Measurements from ENCODE around the gene PDE4DIP. TPM values are rescaled to one million over a fixed set of nuclear protein-coding genes. Genes with fewer than 3 reads are reported as not detected.
A peak's percentile ranks its signal among the peaks of the same experiment; 100 is the strongest.
"Not testable (repeated sequence)": the region's sequence is repeated elsewhere in the genome, so short reads cannot be mapped to it uniquely, and the experiment has no call there.

Gene PDE4DIP
- total RNA-seq, 6 donors from 2014 or later: 106 to 163 (median 138) TPM

DNA sequence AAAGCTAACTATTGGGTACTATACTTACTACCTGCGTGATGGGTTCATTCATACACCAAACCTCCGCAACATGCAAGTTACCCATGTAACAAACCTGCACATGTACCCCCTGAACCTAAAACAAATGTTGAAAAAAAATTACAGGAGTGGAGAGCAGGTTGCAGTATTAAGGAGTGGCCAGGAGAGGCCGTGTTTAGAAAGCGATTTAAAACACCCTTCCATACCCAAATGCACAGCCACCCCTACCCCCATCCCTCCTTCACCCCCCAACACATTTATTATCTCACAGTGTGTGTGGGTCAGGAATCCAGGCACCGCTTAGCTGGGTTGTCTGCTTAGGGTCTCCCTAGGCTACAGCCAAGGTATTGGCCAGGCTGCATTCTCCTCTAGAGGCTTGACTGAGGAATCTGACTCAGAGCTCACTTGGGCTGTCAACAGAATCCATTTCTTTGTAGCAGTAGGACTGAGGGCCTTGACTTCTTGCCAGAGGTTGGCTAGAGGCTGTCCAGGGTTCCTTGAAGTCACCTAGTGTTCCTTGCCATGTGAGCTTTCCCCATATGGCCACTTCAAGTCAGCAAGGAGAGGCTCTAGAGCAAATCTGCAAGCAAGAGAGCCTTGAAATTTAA, 67.2 kb downstream of the PDE4DIP start:
- WGBS, 2 donors: no CpG with 5 or more reads among the region's 5 CpGs
- ATAC-seq (ENCODE audit: low FRiP score in 2 of 2): peak; percentile 44 to 93
- H3K9me3 ChIP-seq, H3K4me1 ChIP-seq, H3K36me3 ChIP-seq, H3K27me3 ChIP-seq, H3K27ac ChIP-seq, H3K4me3 ChIP-seq, DNase-seq: not testable (repeated sequence)

DNA sequence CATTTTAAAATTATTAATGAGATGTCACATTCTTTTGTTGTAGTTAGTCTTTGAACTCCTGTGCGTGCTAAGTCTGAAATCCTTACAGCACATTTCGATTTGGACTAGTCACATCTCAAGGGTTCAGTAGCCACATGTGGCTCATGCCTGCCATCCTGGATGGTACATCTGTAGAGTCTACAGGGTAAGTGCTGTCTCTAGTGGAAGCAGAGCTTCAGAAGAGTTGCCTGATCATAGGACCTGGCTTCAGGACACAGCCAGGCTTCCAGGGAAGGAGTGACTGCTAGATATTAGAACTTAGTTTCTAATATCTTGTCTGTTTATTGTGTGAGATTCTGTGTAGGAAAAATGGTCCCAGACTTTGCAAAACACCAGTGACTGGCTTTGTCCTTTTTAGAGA, 72.0 kb downstream of the PDE4DIP start:
- not testable (repeated sequence) for H3K36me3 ChIP-seq; H3K4me3 ChIP-seq; ATAC-seq (ENCODE audit: low FRiP score in 2 of 2); H3K27me3 ChIP-seq; H3K4me1 ChIP-seq; H3K27ac ChIP-seq; H3K9me3 ChIP-seq; DNase-seq
- WGBS, 2 donors: no CpG with 5 or more reads among the region's 2 CpGs

DNA sequence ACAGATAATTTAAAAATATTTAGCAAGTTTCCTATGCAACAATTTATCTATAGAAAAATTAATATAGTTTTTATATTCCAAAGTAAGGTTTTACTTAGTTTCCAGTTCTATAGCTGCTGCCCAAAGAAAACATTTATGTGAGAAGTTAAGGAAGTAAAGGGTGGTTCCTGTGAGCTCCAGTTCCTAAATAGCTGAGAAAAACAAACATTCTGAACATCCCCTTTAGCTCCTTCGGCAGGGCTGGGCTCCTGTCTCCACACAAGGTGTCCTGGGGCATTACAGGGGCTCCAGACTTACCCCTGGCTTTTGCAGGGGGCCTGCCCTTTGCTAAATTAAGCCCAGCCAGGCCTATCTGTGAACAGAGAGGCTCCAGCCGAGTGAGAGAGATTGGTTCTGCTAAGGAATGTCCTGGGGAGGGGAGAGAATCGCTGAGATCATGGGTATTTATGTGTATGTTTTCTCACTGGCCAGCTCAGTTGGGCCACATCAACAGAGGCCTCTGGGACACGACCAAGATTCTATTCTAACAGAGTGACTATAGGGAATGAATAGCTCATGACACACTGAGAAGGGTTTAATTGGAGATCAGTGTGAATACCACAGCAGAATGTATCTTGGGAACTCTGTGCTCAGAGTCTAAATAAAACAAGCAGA, 72.6 kb downstream of the PDE4DIP start:
- H3K4me3 ChIP-seq, DNase-seq, H3K27me3 ChIP-seq, H3K27ac ChIP-seq, H3K36me3 ChIP-seq, H3K4me1 ChIP-seq, H3K9me3 ChIP-seq: not testable (repeated sequence)
- WGBS, 2 donors: 8 to 23% methylated on average over 1 of the region's 4 CpGs
- peak; percentile 56 to 84 for ATAC-seq (ENCODE audit: low FRiP score in 2 of 2)

GRCh38 chr1:148918836-148919447, 74.7 kb downstream of the PDE4DIP start:
- not testable (repeated sequence) for H3K4me3 ChIP-seq; H3K27me3 ChIP-seq; ATAC-seq (ENCODE audit: low FRiP score in 2 of 2); DNase-seq; H3K27ac ChIP-seq; H3K9me3 ChIP-seq; H3K36me3 ChIP-seq; H3K4me1 ChIP-seq
- 83 to 100% methylated on average over 2 of the region's 3 CpGs for WGBS, 2 donors

DNA sequence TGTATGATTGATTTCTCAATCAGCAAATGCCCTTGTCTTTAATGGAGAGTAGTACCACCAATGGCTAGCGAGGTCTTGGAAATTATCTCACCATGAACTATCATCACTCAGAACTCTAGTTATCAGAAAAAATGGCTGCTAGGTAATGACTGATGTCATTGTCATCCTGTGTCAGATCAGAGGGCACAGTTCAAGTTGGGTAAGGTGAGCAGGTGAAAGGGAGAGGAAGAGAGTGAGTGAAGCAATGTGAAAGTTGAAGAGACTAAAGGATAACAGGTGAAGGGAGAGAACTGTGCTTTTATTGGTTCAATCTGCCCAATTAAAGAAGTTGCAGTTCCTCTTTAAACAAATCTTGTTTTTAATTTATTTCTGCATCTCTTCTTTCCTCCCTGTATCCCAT, 76.8 kb downstream of the PDE4DIP start:
- H3K4me3 ChIP-seq; H3K27me3 ChIP-seq; H3K9me3 ChIP-seq; DNase-seq; H3K36me3 ChIP-seq; H3K27ac ChIP-seq; H3K4me1 ChIP-seq; ATAC-seq (ENCODE audit: low FRiP score in 2 of 2): not testable (repeated sequence)
- no CpG with 5 or more reads among the region's 1 CpG for WGBS, 2 donors

GRCh38 chr1:148923798-148924197, 79.6 kb downstream of the PDE4DIP start:
- not testable (repeated sequence) for ATAC-seq (ENCODE audit: low FRiP score in 2 of 2); H3K4me3 ChIP-seq
- WGBS, 2 donors: 79% methylated on average over 2 of the region's 3 CpGs; no CpG with 5 or more reads in 1 of the 2 donors

DNA sequence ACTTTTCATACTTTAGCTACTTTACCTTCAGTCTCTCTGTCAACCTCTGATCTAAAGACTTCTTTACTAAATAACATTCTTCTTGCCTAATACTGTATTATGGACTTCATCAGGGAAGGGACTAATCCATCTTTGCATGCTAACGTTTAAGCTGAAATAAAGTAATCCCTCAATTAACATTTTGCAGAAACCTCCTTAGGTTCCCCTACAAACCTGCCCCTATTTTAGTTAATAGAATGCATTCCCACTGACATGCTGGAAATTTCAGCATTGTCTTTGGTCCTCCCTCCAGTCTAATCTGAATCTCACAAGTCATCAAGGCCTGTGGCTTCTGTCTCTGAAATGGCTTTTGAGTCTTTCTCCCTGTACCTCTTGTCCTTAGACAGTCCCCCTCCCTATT, 83.4 kb downstream of the PDE4DIP start:
- H3K4me1 ChIP-seq; H3K4me3 ChIP-seq; H3K27ac ChIP-seq; DNase-seq; H3K36me3 ChIP-seq; ATAC-seq (ENCODE audit: low FRiP score in 2 of 2); H3K27me3 ChIP-seq; H3K9me3 ChIP-seq: not testable (repeated sequence)
- no CpG with 5 or more reads among the region's 1 CpG for WGBS, 2 donors

More at GRCh38 chr1:148923798-148924197, 79.6 kb downstream of the PDE4DIP start:
- H3K27ac ChIP-seq, H3K27me3 ChIP-seq, H3K4me1 ChIP-seq, H3K36me3 ChIP-seq, DNase-seq, H3K9me3 ChIP-seq: not testable (repeated sequence)

DNA sequence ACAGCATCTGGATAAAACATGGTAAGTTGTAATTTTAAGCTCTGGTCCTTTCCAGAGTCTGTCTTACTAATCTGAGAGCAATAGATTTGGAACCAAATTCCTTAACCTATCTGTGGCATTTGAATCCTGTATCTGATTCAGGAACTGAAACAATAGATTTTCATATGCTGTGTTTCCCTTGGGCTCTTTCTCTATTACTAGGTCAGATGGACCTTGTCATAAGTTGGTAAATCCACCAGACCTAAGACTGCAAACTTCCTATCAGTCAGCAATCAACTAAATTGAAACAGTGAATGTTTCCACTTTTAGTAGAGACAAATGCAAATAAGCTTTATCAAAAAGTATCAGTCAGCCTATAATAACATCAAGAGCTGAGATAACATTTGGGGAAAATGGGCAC, 85.0 kb downstream of the PDE4DIP start:
- not testable (repeated sequence) for ATAC-seq (ENCODE audit: low FRiP score in 2 of 2); H3K9me3 ChIP-seq; H3K27me3 ChIP-seq; H3K4me3 ChIP-seq; H3K27ac ChIP-seq; DNase-seq; H3K4me1 ChIP-seq; H3K36me3 ChIP-seq

GRCh38 chr1:148935381-148936002, 91.3 kb downstream of the PDE4DIP start:
- not testable (repeated sequence) for H3K9me3 ChIP-seq; DNase-seq; H3K27ac ChIP-seq; H3K4me3 ChIP-seq; H3K4me1 ChIP-seq; H3K27me3 ChIP-seq; H3K36me3 ChIP-seq; ATAC-seq (ENCODE audit: low FRiP score in 2 of 2)
- WGBS, 2 donors: no CpG with 5 or more reads among the region's 3 CpGs

- H3K27ac ChIP-seq, DNase-seq, H3K27me3 ChIP-seq, H3K4me1 ChIP-seq, H3K36me3 ChIP-seq, H3K9me3 ChIP-seq, H3K4me3 ChIP-seq: not testable (repeated sequence)
- peak; percentile 47 to 68 for ATAC-seq (ENCODE audit: low FRiP score in 2 of 2)
- no CpG with 5 or more reads among the region's 3 CpGs for WGBS, 2 donors
Observed at GRCh38 chr1:148942906-148943305, 98.7 kb downstream of the PDE4DIP start.

GRCh38 chr1:148945130-148945529, 100.9 kb downstream of the PDE4DIP start:
- not testable (repeated sequence) for ATAC-seq (ENCODE audit: low FRiP score in 2 of 2); DNase-seq; H3K36me3 ChIP-seq; H3K27me3 ChIP-seq; H3K27ac ChIP-seq; H3K4me3 ChIP-seq; H3K4me1 ChIP-seq; H3K9me3 ChIP-seq
- WGBS, 2 donors: no CpG with 5 or more reads among the region's 1 CpG

GRCh38 chr1:148948768-148949167, 104.5 kb downstream of the PDE4DIP start:
- ATAC-seq (ENCODE audit: low FRiP score in 2 of 2): not testable (repeated sequence)
- 63 to 65% methylated on average over 4 of the region's 4 CpGs for WGBS, 2 donors

More at GRCh38 chr1:148948768-148949167, 104.5 kb downstream of the PDE4DIP start:
- not testable (repeated sequence) for H3K36me3 ChIP-seq, H3K9me3 ChIP-seq, H3K27me3 ChIP-seq, H3K4me3 ChIP-seq, DNase-seq, H3K27ac ChIP-seq, H3K4me1 ChIP-seq

Measured in upper lobe of left lung (tissue), 6 donors.